ENCODE data around the gene MEPCE.

GRCh38 chr7:100482728-100483089, 53.1 kb downstream of the MEPCE start:
- TF ChIP-seq CTCF (conservative IDR thresholded peaks at IDR 0.05; ENCODE audit: low read depth in 2 of 2) (no peak), CREB1 (CRISPR knock-in tag; IDR thresholded peaks at IDR 0.05; ENCODE audit: low read depth) (no peak), REST (IDR thresholded peaks at IDR 0.05; ENCODE audit: unreplicated experiment) (no peak), EZH2 (IDR thresholded peaks at IDR 0.05; ENCODE audit: low read depth, unreplicated experiment) (no peak), NANOG (IDR thresholded peaks at IDR 0.05; ENCODE audit: borderline replicate concordance) (no peak)

Measured in GM23338 (cell line).